H1 (cell line): ENCODE results near the gene CLIP3. TPM values are rescaled to one million over a fixed set of nuclear protein-coding genes. Genes with fewer than 3 reads are reported as not detected.

Experiments
- CTCF ChIA-PET: fragments of 300-600 bp; sonication (Branson Sonifier 250); formaldehyde crosslinking; loops from one replicate; lab custom pipeline; 2021; ENCODE audit not compliant: partially characterized antibody; lab: Charles Lee
- POLR2A ChIA-PET: fragments of 300-600 bp; sonication (Branson Sonifier 250); formaldehyde crosslinking; loops from one replicate; lab custom pipeline; 2021; ENCODE audit warnings: inconsistent platforms; ENCODE audit not compliant: partially characterized antibody; lab: Charles Lee
- DNase-seq, 2 experiments: peaks; one replicate each; pipeline versions ENCODE4 v3.0.0 to v3.0.0-alpha.2; 2010 to 2022; ENCODE audit warnings: low spot score in 2 of 2, low read depth in 1 of 2, mixed read lengths in 1 of 2
- FAIRE-seq: peaks from 2 replicates; lab custom pipeline; 2011; peaks lifted over from hg19 to GRCh38; lab: Jason Lieb, UNC
- H2AFZ ChIP-seq: 2 replicates; pipeline ENCODE4 v1.8.1; 2012; ENCODE audit warnings: low read length, inconsistent platforms
- H2AK5ac ChIP-seq: 2 replicates; pipeline ENCODE4 v1.6.1; 2013; ENCODE audit warnings: low read depth, low read length
- H2BK120ac ChIP-seq: replicated peaks from 2 replicates; pipeline ENCODE3; 2013; ENCODE audit warnings: low read depth, low read length, inconsistent platforms
- H2BK12ac ChIP-seq: 2 replicates; pipeline ENCODE4 v1.6.1; 2013; ENCODE audit warnings: low read depth, low read length
- H2BK15ac ChIP-seq: 2 replicates; pipeline ENCODE4 v1.6.1; 2013; ENCODE audit warnings: low read length
- H2BK20ac ChIP-seq: 2 replicates; pipeline ENCODE4 v1.6.1; 2013; ENCODE audit warnings: low read length
- H2BK5ac ChIP-seq: 2 replicates; pipeline ENCODE4 v1.6.1; 2013; ENCODE audit warnings: low read depth, low read length
- H3K14ac ChIP-seq: 2 replicates; pipeline ENCODE4 v1.6.1; 2013; ENCODE audit warnings: inconsistent platforms; ENCODE audit not compliant: insufficient read length
- H3K18ac ChIP-seq: 2 replicates; pipeline ENCODE4 v1.6.1; 2013; ENCODE audit warnings: low read length; ENCODE audit errors: extremely low read depth
- H3K23ac ChIP-seq: 2 replicates; pipeline ENCODE4 v1.6.1; 2013; ENCODE audit warnings: inconsistent platforms; ENCODE audit not compliant: insufficient read length
- H3K23me2 ChIP-seq: 2 replicates; pipeline ENCODE4 v1.6.1; 2013; ENCODE audit warnings: low read depth, low read length
- H3K27ac ChIP-seq: 2 replicates; pipeline ENCODE4 v1.6.1; 2011; ENCODE audit warnings: low read depth, low read length, inconsistent platforms
- H3K27me3 ChIP-seq, 4 experiments: replicated peaks in 1 of 4; 1 replicate in 1 of 4; 2 replicates in 3 of 4; pipeline versions ENCODE4 v1.6.1 to v1.8.1; 2011 to 2013; ENCODE audit warnings: low read length in 3 of 4, mild to moderate bottlenecking in 3 of 4, inconsistent platforms in 2 of 4, mixed read lengths in 2 of 4, moderate library complexity in 1 of 4; ENCODE audit not compliant: control insufficient read depth in 3 of 4, insufficient read depth in 3 of 4; ENCODE audit errors: extremely low read depth in 1 of 4
- H3K36me3 ChIP-seq, 4 experiments: 2 replicates each; pipeline versions ENCODE4 v1.6.1 to v1.8.1; 2011 to 2013; ENCODE audit warnings: mild to moderate bottlenecking in 4 of 4, low read length in 3 of 4, moderate library complexity in 2 of 4, control low read depth in 1 of 4, inconsistent platforms in 1 of 4; ENCODE audit not compliant: insufficient read depth in 4 of 4, control insufficient read depth in 2 of 4
- H3K4ac ChIP-seq: replicated peaks from 2 replicates; pipeline ENCODE3; 2013; ENCODE audit warnings: low read length, low read depth, mixed read lengths, inconsistent platforms; ENCODE audit not compliant: insufficient read length
- H3K4me1 ChIP-seq, 4 experiments: replicated peaks in 1 of 4; 1 replicate in 1 of 4; 2 replicates in 3 of 4; pipeline versions ENCODE4 v1.6.1 to v1.8.1; 2011 to 2013; ENCODE audit warnings: low read length in 3 of 4, inconsistent platforms in 2 of 4, mixed read lengths in 1 of 4; ENCODE audit not compliant: insufficient read depth in 4 of 4, control insufficient read depth in 3 of 4
- H3K4me2 ChIP-seq, 2 experiments: 2 replicates each; pipeline versions ENCODE4 v1.6.1 to v1.8.1; 2011 to 2013; ENCODE audit warnings: low read depth in 2 of 2, low read length in 2 of 2, control low read depth in 1 of 2, inconsistent platforms in 1 of 2, mild to moderate bottlenecking in 1 of 2; ENCODE audit not compliant: insufficient read depth in 1 of 2
- H3K4me3 ChIP-seq, 4 experiments: fragments of 200-600, 300-600 bp in 1 of 4; sonication (generic), shearing (Covaris generic), sonication (Bioruptor Twin) in 1 of 4; 2 replicates each; pipeline versions ENCODE4 v1.5.1 to v1.8.1; 2011 to 2016; ENCODE audit warnings: low read length in 4 of 4, low read depth in 3 of 4, control low read depth in 2 of 4, inconsistent platforms in 2 of 4, mild to moderate bottlenecking in 2 of 4, mixed read lengths in 1 of 4, moderate library complexity in 1 of 4; ENCODE audit not compliant: insufficient read depth in 2 of 4; ENCODE audit errors: extremely low read depth in 1 of 4
- H3K56ac ChIP-seq: replicated peaks from 2 replicates; pipeline ENCODE3; 2013; ENCODE audit warnings: low read depth, mild to moderate bottlenecking, mixed read lengths, low read length, inconsistent platforms; ENCODE audit not compliant: insufficient read length
- H3K79me1 ChIP-seq: 2 replicates; pipeline ENCODE4 v1.6.1; 2013; ENCODE audit warnings: low read depth, low read length, control low read depth
- H3K79me2 ChIP-seq, 2 experiments: 2 replicates each; pipeline versions ENCODE4 v1.6.1 to v1.8.1; 2012 to 2013; ENCODE audit warnings: low read length in 2 of 2, mild to moderate bottlenecking in 2 of 2, inconsistent platforms in 1 of 2; ENCODE audit not compliant: insufficient read depth in 2 of 2, control insufficient read depth in 1 of 2
- H3K9ac ChIP-seq, 4 experiments: replicated peaks in 1 of 4; 1 replicate in 1 of 4; 2 replicates in 3 of 4; pipeline versions ENCODE4 v1.6.1 to v1.8.1; 2011 to 2013; ENCODE audit warnings: low read depth in 3 of 4, low read length in 3 of 4, control low read depth in 2 of 4, mild to moderate bottlenecking in 2 of 4, moderate library complexity in 2 of 4, inconsistent platforms in 1 of 4; ENCODE audit errors: extremely low read depth in 1 of 4
- H3K9me3 ChIP-seq, 2 experiments: 2 replicates each; pipeline versions ENCODE4 v1.6.1 to v1.8.1; 2012 to 2013; ENCODE audit warnings: mild to moderate bottlenecking in 2 of 2, moderate library complexity in 2 of 2, control low read depth in 1 of 2, inconsistent platforms in 1 of 2, low read depth in 1 of 2, low read length in 1 of 2, mixed read lengths in 1 of 2; ENCODE audit not compliant: insufficient read depth in 2 of 2
- H4K20me1 ChIP-seq, 2 experiments: replicated peaks in 1 of 2; 2 replicates each; pipeline versions ENCODE3 to v1.8.1; 2011 to 2013; ENCODE audit warnings: inconsistent platforms in 2 of 2, low read length in 2 of 2, mild to moderate bottlenecking in 1 of 2; ENCODE audit not compliant: insufficient read depth in 2 of 2, control insufficient read depth in 1 of 2
- H4K5ac ChIP-seq: 2 replicates; pipeline ENCODE4 v1.6.1; 2013; ENCODE audit warnings: low read length, low read depth, mixed read lengths, inconsistent platforms; ENCODE audit not compliant: insufficient read length
- H4K8ac ChIP-seq: 2 replicates; pipeline ENCODE4 v1.8.0; 2013; ENCODE audit warnings: mild to moderate bottlenecking, moderate library complexity, low read length, inconsistent platforms; ENCODE audit not compliant: insufficient read depth; ENCODE audit errors: extremely low read depth
- H4K91ac ChIP-seq: replicated peaks from 2 replicates; pipeline ENCODE3; 2013; ENCODE audit warnings: low read length, mixed read lengths, inconsistent platforms; ENCODE audit not compliant: insufficient read length
- BACH1 ChIP-seq: IDR thresholded peaks from 2 replicates; pipeline ENCODE4 v1.6.1; 2012; ENCODE audit warnings: low read length, improper control_type of control experiment
- BCL11A ChIP-seq, 2 experiments: IDR thresholded peaks; one replicate each; pipeline ENCODE4 v1.6.1; 2011; ENCODE audit warnings: low read depth in 2 of 2, low read length in 2 of 2, mild to moderate bottlenecking in 2 of 2
- CBX5 ChIP-seq: fragments of 300-800, 300-1000 bp; sonication (generic); IDR thresholded peaks from 2 replicates; pipeline ENCODE4 v1.7.1; 2016; ENCODE audit warnings: antibody characterized with exemption, low read length, low read depth
- CEBPB ChIP-seq: IDR thresholded peaks from 2 replicates; pipeline ENCODE4 v1.6.1; 2012; ENCODE audit warnings: low read depth, low read length
- CREB1 ChIP-seq: IDR thresholded peaks from 2 replicates; pipeline ENCODE4 v1.6.1; 2012; ENCODE audit warnings: inconsistent platforms
- KDM1A ChIP-seq: fragments of 200-600, 300-600 bp; sonication (generic); IDR thresholded peaks from 2 replicates; pipeline ENCODE4 v1.7.1; 2016; ENCODE audit warnings: mild to moderate bottlenecking, low read length, borderline replicate concordance
- PHF8 ChIP-seq: fragments of 200-600 bp; sonication (generic); conservative IDR thresholded peaks from 2 replicates; pipeline ENCODE4 v1.7.1; 2012; ENCODE audit warnings: low read depth, mild to moderate bottlenecking, inconsistent platforms, low read length, moderate library complexity
- SIN3A ChIP-seq, 2 experiments: IDR thresholded peaks in 1 of 2; conservative IDR thresholded peaks in 1 of 2; 2 replicates each; pipeline ENCODE4 v1.6.1; 2011 to 2012; ENCODE audit warnings: low read length in 2 of 2, improper control_type of control experiment in 1 of 2, low read depth in 1 of 2, mild to moderate bottlenecking in 1 of 2
- SP4 ChIP-seq: IDR thresholded peaks from 2 replicates; pipeline ENCODE4 v1.6.1; 2012; ENCODE audit warnings: low read length, inconsistent platforms
- TAF1 ChIP-seq: IDR thresholded peaks from 2 replicates; pipeline ENCODE4 v1.6.1; 2011; ENCODE audit warnings: mild to moderate bottlenecking, low read depth, low read length
- TBP ChIP-seq: IDR thresholded peaks from 2 replicates; pipeline ENCODE4 v1.6.1; 2011; ENCODE audit warnings: low read depth, low read length, improper control_type of control experiment
- WGBS, 2 experiments: shearing (Covaris generic) in 1 of 2; methylation state at CpG; one replicate each; pipeline versions ENCODE4 v1.1.6 to v1.1.7; 2013 to 2015; ENCODE audit warnings: low lambda C conversion rate in 2 of 2, mixed read lengths in 2 of 2, inconsistent platforms in 1 of 2, low coverage in 1 of 2, missing lambda C conversion rate in 1 of 2; ENCODE audit not compliant: insufficient replicate concordance in 2 of 2, insufficient coverage in 1 of 2, insufficient read length in 1 of 2; ENCODE audit errors: extremely low coverage in 1 of 2, missing lambda C conversion rate in 1 of 2; 5-methylcytosine and 5-hydroxymethylcytosine counted together
- polyA plus RNA-seq, 7 experiments: library from polyadenylated mRNA; depleted of rRNA in 3 of 7; stranded (reverse) in 5 of 7; unstranded in 2 of 7; fragments of >200 nt in 5 of 7; fragments of 200-250 nt in 2 of 7; gene quantifications; 1 replicate in 5 of 7; 2 replicates in 1 of 7; 4 replicates in 1 of 7; pipeline versions ENCODE4 v1.2.1 to v1.2.3, GENCODE V29; 2011 to 2013; ENCODE audit warnings: missing spikeins in 2 of 7, mixed read lengths in 2 of 7
- total RNA-seq: library from RNA; stranded (reverse); fragmentation: NEBNext Ultra II Directional; extraction: Animal tissue kit (Norgen Biotek cat#: 25700); gene quantifications from 2 replicates; pipeline ENCODE4 v1.2.1, GENCODE V29; 2021
- TF ChIP-seq, protein P1 (sequence below): IDR thresholded peaks from 2 replicates; pipeline ENCODE4 v1.6.1; 2011; ENCODE audit warnings: low read length, improper control_type of control experiment
- TF ChIP-seq, protein P2 (sequence below): IDR thresholded peaks from 2 replicates; pipeline ENCODE4 v1.6.1; 2012; ENCODE audit warnings: inconsistent platforms

The CLIP3 gene
- total and polyA plus RNA-seq, 2 of the 8 experiments (the other 6 are each of a cell fraction or from before 2014, with no cell fraction given): 5.9 to 21.7 TPM

DNA sequence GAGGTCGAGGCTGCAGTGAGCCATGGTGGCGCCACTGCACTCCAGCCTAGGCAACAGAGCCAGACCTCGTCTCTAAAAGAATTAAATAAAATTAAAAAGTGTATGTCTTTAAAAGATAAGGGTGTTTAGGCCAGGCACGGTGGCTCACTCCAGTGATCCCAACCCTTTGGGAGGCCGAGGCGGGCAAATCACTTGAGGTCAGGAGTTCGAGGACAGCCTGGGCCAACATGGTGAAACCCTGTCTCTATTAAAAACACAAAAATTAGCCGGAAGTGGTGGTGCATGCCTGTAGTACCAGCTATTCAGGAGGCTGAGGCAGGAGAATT, 45.1 kb downstream of the CLIP3 start:
- peaks cover 0 to 16% (median 13%) of the 10 kb centered on the region in 4 experiments; a peak in 5 of 7 replicates for H3K27me3 ChIP-seq
- H4K5ac ChIP-seq: no peak overlapping the region
- no peak overlapping the region for H4K8ac ChIP-seq
- H3K9ac ChIP-seq: no peak overlapping the region; a peak in 1 of 7 replicates
- H2AFZ ChIP-seq: no peak overlapping the region
- 0 out of 7 replicates have a peak, but pooled peaks cover 0 to 4% (median 0%) of the 10 kb centered on the region in 4 experiments for H3K4me1 ChIP-seq
- no peak overlapping the region for H2BK5ac ChIP-seq
- H3K18ac ChIP-seq: no peak overlapping the region
- CTCF ChIA-PET: interaction anchor here (0.8 to 3.0 kb wide), 5 partner anchors 9 to 176 kb away, joined by 3 to 15 read pairs (median 4); no protein-coding TSS in a partner anchor
- H3K4me2 ChIP-seq: peak overlapping the region; percentile 54 to 70
- no peak overlapping the region for H4K91ac ChIP-seq
- no peak overlapping the region for H3K23ac ChIP-seq
- no peak overlapping the region for H3K56ac ChIP-seq
- no peak overlapping the region for H2AK5ac ChIP-seq
- H3K4me3 ChIP-seq: peak overlapping the region; percentile 23 to 58 (median 33)
- no peak for FAIRE-seq
- H3K23me2 ChIP-seq: peaks cover 4% of the 10 kb centered on the region; the same call in 1 of the 2 replicates
- no peak overlapping the region for H2BK12ac ChIP-seq
- H3K79me2 ChIP-seq: no peaks in the 10 kb centered on the region
- no peak overlapping the region for H2BK120ac ChIP-seq
- H2BK15ac ChIP-seq: no peak overlapping the region
- H3K4ac ChIP-seq: no peak overlapping the region
- H3K9me3 ChIP-seq: no peaks in the 10 kb centered on the region; a peak in 1 of 4 replicates
- H3K14ac ChIP-seq: no peak overlapping the region
- no peak for DNase-seq
- POLR2A ChIA-PET: no interaction called here
- no peak overlapping the region for H3K27ac ChIP-seq
- no peaks in the 10 kb centered on the region for H4K20me1 ChIP-seq
- H2BK20ac ChIP-seq: no peak overlapping the region
- H3K36me3 ChIP-seq: no peaks in the 10 kb centered on the region
- H3K79me1 ChIP-seq: no peaks in the 10 kb centered on the region
- 49% methylated on average over 8 of the region's 8 CpGs; no CpG with 5 or more reads in 1 of the 2 experiments for WGBS, 2 experiments
- TF ChIP-seq SIN3A (conservative IDR thresholded peaks at IDR 0.05 in 1 of 2, IDR thresholded peaks at IDR 0.05 in 1 of 2; ENCODE audit: low read depth in 1 of 2, low read length in 2 of 2): no peak
- no peak for TF ChIP-seq PHF8
- no peak for TF ChIP-seq TBP
- no peak for TF ChIP-seq CBX5
- no peak for TF ChIP-seq BCL11A (IDR thresholded peaks at IDR 0.05; ENCODE audit: low read depth in 2 of 2, low read length in 2 of 2)
- TF ChIP-seq CREB1: no peak
- TF ChIP-seq, protein P1, sequence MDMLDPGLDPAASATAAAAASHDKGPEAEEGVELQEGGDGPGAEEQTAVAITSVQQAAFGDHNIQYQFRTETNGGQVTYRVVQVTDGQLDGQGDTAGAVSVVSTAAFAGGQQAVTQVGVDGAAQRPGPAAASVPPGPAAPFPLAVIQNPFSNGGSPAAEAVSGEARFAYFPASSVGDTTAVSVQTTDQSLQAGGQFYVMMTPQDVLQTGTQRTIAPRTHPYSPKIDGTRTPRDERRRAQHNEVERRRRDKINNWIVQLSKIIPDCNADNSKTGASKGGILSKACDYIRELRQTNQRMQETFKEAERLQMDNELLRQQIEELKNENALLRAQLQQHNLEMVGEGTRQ: no peak
- TF ChIP-seq SP4: no peak
- no peak for TF ChIP-seq TAF1
- TF ChIP-seq KDM1A: no peak
- TF ChIP-seq, protein P2, sequence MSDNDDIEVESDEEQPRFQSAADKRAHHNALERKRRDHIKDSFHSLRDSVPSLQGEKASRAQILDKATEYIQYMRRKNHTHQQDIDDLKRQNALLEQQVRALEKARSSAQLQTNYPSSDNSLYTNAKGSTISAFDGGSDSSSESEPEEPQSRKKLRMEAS: no peak
- TF ChIP-seq CEBPB: no peak
- TF ChIP-seq BACH1: no peak
